ENCODE data around the gene DAPP1.

GRCh38 chr4:99784842-99785241 is 31.8 kb upstream of the DAPP1 start:
- TF ChIP-seq EZH2 (IDR thresholded peaks at IDR 0.05) (no peak), POLR2AphosphoS5 (IDR thresholded peaks at IDR 0.05; ENCODE audit: borderline replicate concordance, low read depth, low read length) (no peak)

Measured in SK-N-MC (cell line).